Measurements from ENCODE around the gene ALPK1. TPM values are rescaled to one million over a fixed set of nuclear protein-coding genes. Genes with fewer than 3 reads are reported as not detected.

The ALPK1 gene
- total RNA-seq, 4 donors from 2014 or later, result 17.1 to 34.8 (median 25.8) TPM

- no peak for TF ChIP-seq CTCF (IDR thresholded peaks at IDR 0.05; ENCODE audit: low read depth)
Observed at GRCh38 chr4:112340023-112340422, 42.9 kb downstream of the ALPK1 start.

GRCh38 chr4:112341033-112341432 lies 43.9 kb downstream of the ALPK1 start:
- TF ChIP-seq CTCF (IDR thresholded peaks at IDR 0.05; ENCODE audit: low read depth), result no peak

- TF ChIP-seq CTCF (IDR thresholded peaks at IDR 0.05; ENCODE audit: low read depth), result no peak
Observed at GRCh38 chr4:112343330-112344080, 46.3 kb downstream of the ALPK1 start.

- no peak for TF ChIP-seq CTCF (IDR thresholded peaks at IDR 0.05; ENCODE audit: low read depth)
Observed at GRCh38 chr4:112348488-112349158, 51.5 kb downstream of the ALPK1 start.

- TF ChIP-seq CTCF (IDR thresholded peaks at IDR 0.05; ENCODE audit: low read depth), result no peak
Observed at GRCh38 chr4:112352736-112353135, 55.6 kb downstream of the ALPK1 start.

DNA sequence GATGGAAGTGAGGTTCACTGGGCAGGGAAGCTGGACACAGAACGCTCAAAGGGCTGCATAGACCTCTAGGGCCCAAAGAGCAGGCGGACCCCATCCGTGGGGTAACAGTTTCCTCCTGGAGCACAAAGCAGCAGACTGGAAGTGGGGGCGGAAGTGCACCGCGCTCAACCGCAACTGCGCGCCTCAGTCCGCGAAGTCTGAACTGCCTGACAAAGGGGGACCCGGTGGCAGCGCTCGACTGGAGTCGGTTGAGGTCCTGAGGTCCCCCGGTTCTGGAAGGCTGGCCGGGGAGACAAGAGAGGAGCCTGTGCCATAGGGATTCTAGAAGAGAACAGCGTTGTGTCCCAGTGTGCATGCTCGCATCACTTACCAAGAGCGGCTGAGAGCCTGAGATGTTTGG lies 58.5 kb downstream of the ALPK1 start:
- TF ChIP-seq CTCF (IDR thresholded peaks at IDR 0.05; ENCODE audit: low read depth), result no peak

- TF ChIP-seq CTCF (IDR thresholded peaks at IDR 0.05; ENCODE audit: low read depth), result no peak
Observed at GRCh38 chr4:112357453-112357852, 60.3 kb downstream of the ALPK1 start.
